GM12878 (cell line): Measurements from ENCODE around the gene SH3D19. TPM values are rescaled to one million over a fixed set of nuclear protein-coding genes. Genes with fewer than 3 reads are reported as not detected.

Source experiments
- ATAC-seq: fragments of 200-7000 bp; cut with Tn5 transposase; 3 replicates; pipeline ENCODE4 v1.9.1; 2020; ENCODE audit warnings: mild to moderate bottlenecking, moderate library complexity
- BruUV-seq: library from RNA; stranded (reverse); fragments of 400-500 nt; replicated peaks from 2 replicates; lab custom pipeline; 2021; lab: Mats Ljungman, UMichigan
- CTCF ChIA-PET: fragments of 300-600 bp; sonication (Branson Sonifier 250); formaldehyde crosslinking; extraction: SDS; loops from one replicate; lab custom pipeline; 2021; ENCODE audit warnings: inconsistent platforms; lab: Yijun Ruan, JAX
- POLR2A ChIA-PET: fragments of 350-600 bp; formaldehyde crosslinking; extraction: SDS; loops from one replicate; lab custom pipeline; 2021; ENCODE audit warnings: inconsistent platforms; lab: Charles Lee
- RAD21 ChIA-PET: fragments of 300-600 bp; sonication (Branson Sonifier 250); formaldehyde crosslinking; loops from one replicate; lab custom pipeline; 2023; ENCODE audit warnings: antibody characterized with exemption; ENCODE audit not compliant: unreplicated experiment; lab: Charles Lee
- SMC1A ChIA-PET: fragments of 300-600 bp; sonication (Branson Sonifier 250); formaldehyde crosslinking; loops from one replicate; lab custom pipeline; 2023; ENCODE audit not compliant: unreplicated experiment, uncharacterized antibody; lab: Charles Lee
- DNase-seq: peaks from one replicate; pipeline ENCODE4 v3.0.0-alpha.2; 2011; ENCODE audit warnings: low read depth, low spot score
- FAIRE-seq: peaks from 3 replicates; lab custom pipeline; 2011; peaks lifted over from hg19 to GRCh38; lab: Jason Lieb, UNC
- H2AFZ ChIP-seq: 2 replicates; pipeline ENCODE4 v1.6.0; 2011; ENCODE audit warnings: low read depth, low read length, control low read depth; ENCODE audit not compliant: control insufficient read depth
- H3K27ac ChIP-seq: 2 replicates; pipeline ENCODE4 v1.5.1; 2011; ENCODE audit warnings: control low read depth; ENCODE audit not compliant: control insufficient read depth, insufficient read depth
- H3K27me3 ChIP-seq, 2 experiments: replicated peaks in 1 of 2; 2 replicates each; pipeline versions ENCODE4 v1.6.0 to v1.6.1; 2011; ENCODE audit warnings: low read length in 1 of 2; ENCODE audit not compliant: control insufficient read depth in 2 of 2, insufficient read depth in 2 of 2
- H3K36me3 ChIP-seq, 2 experiments: 2 replicates each; pipeline ENCODE4 v1.5.1; 2011; ENCODE audit warnings: low read length in 1 of 2; ENCODE audit not compliant: control insufficient read depth in 2 of 2, insufficient read depth in 2 of 2
- H3K4me1 ChIP-seq: 2 replicates; pipeline ENCODE4 v1.6.1; 2011; ENCODE audit warnings: mild to moderate bottlenecking, low read length, moderate library complexity, mixed read lengths; ENCODE audit not compliant: control insufficient read depth, insufficient read depth
- H3K4me2 ChIP-seq: 2 replicates; pipeline ENCODE4 v1.6.0; 2011; ENCODE audit warnings: control low read depth; ENCODE audit not compliant: control insufficient read depth, insufficient read depth
- H3K4me3 ChIP-seq: fragments of 200-600 bp; sonication (generic); 2 replicates; pipeline ENCODE4 v1.5.1; 2016
- H3K79me2 ChIP-seq: 2 replicates; pipeline ENCODE4 v1.6.0; 2011; ENCODE audit warnings: low read length; ENCODE audit not compliant: control insufficient read depth, insufficient read depth
- H3K9ac ChIP-seq: 2 replicates; pipeline ENCODE4 v1.8.0; 2011; ENCODE audit warnings: low read length, control low read depth, mixed read lengths; ENCODE audit not compliant: control insufficient read depth, insufficient read depth
- H3K9me3 ChIP-seq: replicated peaks from 3 replicates; pipeline ENCODE4 v1.5.1; 2011; ENCODE audit warnings: mild to moderate bottlenecking, low read length; ENCODE audit not compliant: control insufficient read depth, insufficient read depth
- H4K20me1 ChIP-seq: 2 replicates; pipeline ENCODE4 v1.6.0; 2011; ENCODE audit not compliant: control insufficient read depth, insufficient read depth
- BACH1 ChIP-seq: fragments of 450-650 bp; IDR thresholded peaks from 2 replicates; pipeline ENCODE4 v1.6.1; 2017; ENCODE audit warnings: mild to moderate bottlenecking, borderline replicate concordance
- CUX1 ChIP-seq: IDR thresholded peaks from 2 replicates; pipeline ENCODE4 v1.6.1; 2012; ENCODE audit warnings: improper control_type of control experiment, low read depth, low read length; ENCODE audit not compliant: insufficient replicate concordance
- ETV6 ChIP-seq, 2 experiments: fragments of 450-650 bp in 1 of 2; IDR thresholded peaks in 1 of 2; conservative IDR thresholded peaks in 1 of 2; 2 replicates each; pipeline ENCODE4 v1.6.1; 2014; ENCODE audit warnings: antibody characterized with exemption in 1 of 2, borderline replicate concordance in 1 of 2, low read depth in 1 of 2, mild to moderate bottlenecking in 1 of 2, moderate library complexity in 1 of 2
- HDGF ChIP-seq: fragments of 450-650 bp; IDR thresholded peaks from 2 replicates; pipeline ENCODE4 v1.6.1; 2016; ENCODE audit warnings: antibody characterized with exemption
- KAT2A ChIP-seq: conservative IDR thresholded peaks from 2 replicates; pipeline ENCODE4 v1.6.1; 2011; ENCODE audit warnings: low read depth, low read length; ENCODE audit not compliant: control insufficient read depth
- KLF5 ChIP-seq: fragments of 450-650 bp; IDR thresholded peaks from 2 replicates; pipeline ENCODE4 v1.6.1; 2014; ENCODE audit warnings: mild to moderate bottlenecking; ENCODE audit not compliant: partially characterized antibody
- NFIC ChIP-seq: IDR thresholded peaks from 2 replicates; pipeline ENCODE4 v1.6.1; 2012; ENCODE audit warnings: low read depth, mild to moderate bottlenecking, inconsistent platforms, low read length, moderate library complexity
- PAX5 ChIP-seq: IDR thresholded peaks from 2 replicates; pipeline ENCODE4 v1.6.1; 2011; ENCODE audit warnings: low read depth, low read length, borderline replicate concordance
- RBBP5 ChIP-seq: fragments of 200-600 bp; sonication (generic); conservative IDR thresholded peaks from 2 replicates; pipeline ENCODE4 v1.6.1; 2016
- SREBF2 ChIP-seq: IDR thresholded peaks from 2 replicates; pipeline ENCODE4 v1.6.1; 2012; ENCODE audit warnings: mild to moderate bottlenecking, low read length
- USF2 ChIP-seq: IDR thresholded peaks from 2 replicates; pipeline ENCODE4 v1.6.1; 2011; ENCODE audit warnings: low read depth, low read length, improper control_type of control experiment, borderline replicate concordance
- WRNIP1 ChIP-seq: IDR thresholded peaks from 2 replicates; pipeline ENCODE4 v1.6.1; 2011; ENCODE audit warnings: low read depth, low read length, improper control_type of control experiment, borderline replicate concordance
- ZNF384 ChIP-seq: IDR thresholded peaks from 2 replicates; pipeline ENCODE4 v1.6.1; 2012; ENCODE audit warnings: low read depth, mild to moderate bottlenecking, low read length, improper control_type of control experiment, borderline replicate concordance
- WGBS: methylation state at CpG from one replicate; pipeline ENCODE4 v1.1.6; 2016; ENCODE audit warnings: low lambda C conversion rate; ENCODE audit not compliant: insufficient replicate concordance, insufficient coverage; ENCODE audit errors: missing lambda C conversion rate; 5-methylcytosine and 5-hydroxymethylcytosine counted together
- in situ Hi-C: fragments of 300-500 bp; cut with MboI; formaldehyde crosslinking; loops from 9 replicates; pipeline ENCODE4 v1.14.3; 2018; ENCODE audit warnings: mixed read lengths
- intact Hi-C: fragments of 100-400 bp; cut with micrococcal nuclease; formaldehyde crosslinking; loops from one replicate; pipeline ENCODE4 v1.14.2; 2022; ENCODE audit not compliant: unreplicated experiment
- polyA plus RNA-seq, 11 experiments: library from polyadenylated mRNA; depleted of rRNA in 4 of 11; unstranded in 6 of 11; stranded (reverse) in 5 of 11; fragments of >200 nt; fragmentation: Nextera tagmentation in 4 of 11; fragmentation: Illumina TruSeq in 1 of 11; extraction: Ambion mirVana in 4 of 11; extraction: Trizol in 1 of 11; gene quantifications; 1 replicate in 1 of 11; 2 replicates in 10 of 11; pipeline versions ENCODE4 v1.2.1 to v1.2.3, GENCODE V29; 2011 to 2016; ENCODE audit warnings: inconsistent platforms in 2 of 11, missing spikeins in 2 of 11, low read depth in 1 of 11
- total RNA-seq, 4 experiments: library from RNA; depleted of rRNA in 3 of 4; stranded (reverse); fragments of >200 nt in 3 of 4; fragmentation: Illumina TruSeq in 1 of 4; extraction: Trizol in 1 of 4; gene quantifications; 2 replicates each; pipeline versions ENCODE4 v1.2.1 to v1.2.3, GENCODE V29; 2013 to 2021

The SH3D19 gene
- total and polyA plus RNA-seq, 10 of the 15 experiments (the other 5 are each of a cell fraction or from before 2014, with no cell fraction given) = 0.03 to 6.9 (median 0.33) TPM; not detected in 3

- WGBS = 26% methylated on average over 8 of the region's 8 CpGs
- in situ Hi-C loops = no loop called here
- RAD21 ChIA-PET = no interaction called here
These were observed 149.4 kb downstream of the SH3D19 start for GRCh38 chr4:151175754-151176631.

More at GRCh38 chr4:151175754-151176631, 149.4 kb downstream of the SH3D19 start:
- Histone ChIP-seq H4K20me1 (no peaks in the 10 kb centered on the region), H3K4me3 (no peak overlapping the region), H3K9me3 (no peaks in the 10 kb centered on the region), H2AFZ (no peak overlapping the region), H3K27me3 (no peaks in the 10 kb centered on the region; a peak in 1 of 4 replicates), H3K4me2 (no peak overlapping the region), H3K27ac (no peak overlapping the region), H3K9ac (no peak overlapping the region), H3K79me2 (no peaks in the 10 kb centered on the region), H3K36me3 (no peaks in the 10 kb centered on the region), H3K4me1 (no peaks in the 10 kb centered on the region)
- BruUV-seq = no TSS peak
- ChIA-PET SMC1A (interaction anchor here (1.3 to 1.4 kb wide), 2 partner anchors 12 to 47 kb away, joined by 3 read pairs; no protein-coding TSS in a partner anchor), CTCF (no interaction called here), POLR2A (no interaction called here)
- intact Hi-C loops = no loop called here
- ATAC-seq (no peak), FAIRE-seq (no peak), DNase-seq (no peak)
- TF ChIP-seq BACH1 (no peak), NFIC (no peak), RBBP5 (no peak), HDGF (no peak), PAX5 (no peak), USF2 (no peak), KLF5 (no peak), CUX1 (no peak), ETV6 (conservative IDR thresholded peaks at IDR 0.05 in 1 of 2, IDR thresholded peaks at IDR 0.05 in 1 of 2; ENCODE audit: borderline replicate concordance in 1 of 2, low read depth in 1 of 2) (no peak), KAT2A (no peak), WRNIP1 (no peak), ZNF384 (no peak), SREBF2 (no peak)
